Upper lobe of left lung (tissue), 4 donors: ENCODE measurements around the gene FOXJ1.

ENCODE experiments used
- EP300 ChIP-seq, 4 donors: sonication (generic); formaldehyde crosslinking; IDR thresholded peaks; one replicate each; pipeline ENCODE4 v1.5.1; 2017; ENCODE audit warnings: antibody characterized with exemption in 4 of 4, control low read depth in 2 of 4
- POLR2A ChIP-seq, 4 donors: fragments of 450-650 bp; IDR thresholded peaks; one replicate each; pipeline ENCODE4 v1.5.1; 2016 to 2017; ENCODE audit warnings: antibody characterized with exemption in 4 of 4, mild to moderate bottlenecking in 2 of 4
- POLR2AphosphoS5 ChIP-seq, 2 donors: sonication (generic); formaldehyde crosslinking; IDR thresholded peaks; one replicate each; pipeline ENCODE4 v1.5.1; 2017; ENCODE audit warnings: antibody characterized with exemption in 2 of 2
- TF ChIP-seq, protein P1 (sequence below), 6 experiments: fragments of 450-650 bp in 4 of 6; fragments of 200-600 bp in 2 of 6; sonication (generic) in 2 of 6; IDR thresholded peaks; one replicate each; pipeline ENCODE4 v1.5.1; 2016 to 2019; ENCODE audit warnings: antibody characterized with exemption in 6 of 6

DNA sequence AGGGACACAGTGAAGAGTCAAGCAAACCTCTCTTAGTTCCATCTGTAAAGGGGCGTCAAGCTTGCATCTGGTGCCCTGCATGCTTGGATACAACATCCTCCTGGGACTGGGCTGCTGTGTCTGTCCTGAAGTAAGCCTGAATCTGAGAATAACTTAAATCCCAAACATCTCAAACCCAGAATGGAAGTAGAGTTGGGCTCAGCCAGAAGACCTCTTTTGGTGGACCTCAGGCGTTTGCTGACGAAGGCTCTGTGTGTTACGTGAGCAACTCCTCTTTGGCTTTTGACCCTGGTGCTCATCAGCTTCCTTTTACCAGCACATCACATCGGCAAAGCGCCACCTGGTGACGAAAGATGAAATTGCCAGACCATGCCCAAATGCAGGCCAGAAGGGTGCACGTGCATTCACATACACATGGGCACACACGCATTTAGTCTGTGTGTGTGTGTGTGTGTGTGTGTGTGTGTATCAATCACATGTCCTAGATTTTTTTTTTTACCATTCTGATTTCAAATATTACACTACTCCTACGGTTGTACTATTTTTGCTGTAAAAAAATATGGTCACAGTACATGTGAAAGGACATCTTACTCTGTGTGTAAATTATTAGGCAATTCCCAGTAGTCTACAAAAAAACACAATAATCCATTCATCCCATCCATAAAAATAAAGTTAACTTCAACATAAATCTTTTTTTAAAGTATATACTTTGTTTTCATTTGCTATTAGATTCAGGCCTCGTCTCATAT, 41.1 kb upstream of the FOXJ1 start:
- TF ChIP-seq, protein P1, sequence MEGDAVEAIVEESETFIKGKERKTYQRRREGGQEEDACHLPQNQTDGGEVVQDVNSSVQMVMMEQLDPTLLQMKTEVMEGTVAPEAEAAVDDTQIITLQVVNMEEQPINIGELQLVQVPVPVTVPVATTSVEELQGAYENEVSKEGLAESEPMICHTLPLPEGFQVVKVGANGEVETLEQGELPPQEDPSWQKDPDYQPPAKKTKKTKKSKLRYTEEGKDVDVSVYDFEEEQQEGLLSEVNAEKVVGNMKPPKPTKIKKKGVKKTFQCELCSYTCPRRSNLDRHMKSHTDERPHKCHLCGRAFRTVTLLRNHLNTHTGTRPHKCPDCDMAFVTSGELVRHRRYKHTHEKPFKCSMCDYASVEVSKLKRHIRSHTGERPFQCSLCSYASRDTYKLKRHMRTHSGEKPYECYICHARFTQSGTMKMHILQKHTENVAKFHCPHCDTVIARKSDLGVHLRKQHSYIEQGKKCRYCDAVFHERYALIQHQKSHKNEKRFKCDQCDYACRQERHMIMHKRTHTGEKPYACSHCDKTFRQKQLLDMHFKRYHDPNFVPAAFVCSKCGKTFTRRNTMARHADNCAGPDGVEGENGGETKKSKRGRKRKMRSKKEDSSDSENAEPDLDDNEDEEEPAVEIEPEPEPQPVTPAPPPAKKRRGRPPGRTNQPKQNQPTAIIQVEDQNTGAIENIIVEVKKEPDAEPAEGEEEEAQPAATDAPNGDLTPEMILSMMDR (IDR thresholded peaks at IDR 0.05) = peak; percentile 89 to 93 (median 90)
- TF ChIP-seq POLR2A (IDR thresholded peaks at IDR 0.05) = no peak
- peak; percentile 18 to 45 for TF ChIP-seq POLR2AphosphoS5 (IDR thresholded peaks at IDR 0.05)
- no peak for TF ChIP-seq EP300 (IDR thresholded peaks at IDR 0.05)
